Neural progenitor cell (in vitro differentiated cells): Measurements from ENCODE around the gene HTRA2.

Experiments
- CTCF ChIP-seq: fragments of 200-600 bp; sonication (generic); IDR thresholded peaks from 2 replicates; pipeline ENCODE4 v1.5.1; 2017; ENCODE audit warnings: antibody characterized with exemption, mild to moderate bottlenecking
- EZH2 ChIP-seq: fragments of 200-600 bp; sonication (generic); IDR thresholded peaks from 2 replicates; pipeline ENCODE4 v1.6.1; 2017; ENCODE audit warnings: antibody characterized with exemption, mild to moderate bottlenecking, moderate library complexity
- EZH2phosphoT487 ChIP-seq: fragments of 200-600 bp; sonication (generic); IDR thresholded peaks from 2 replicates; pipeline ENCODE4 v1.6.1; 2017; ENCODE audit warnings: antibody characterized with exemption

- TF ChIP-seq CTCF (no peak), EZH2 (no peak), EZH2phosphoT487 (no peak)
These were observed 2.0 kb upstream of the HTRA2 start for GRCh38 chr2:74527741-74528140.
